ENCODE measurements around the gene UBAC2.

DNA sequence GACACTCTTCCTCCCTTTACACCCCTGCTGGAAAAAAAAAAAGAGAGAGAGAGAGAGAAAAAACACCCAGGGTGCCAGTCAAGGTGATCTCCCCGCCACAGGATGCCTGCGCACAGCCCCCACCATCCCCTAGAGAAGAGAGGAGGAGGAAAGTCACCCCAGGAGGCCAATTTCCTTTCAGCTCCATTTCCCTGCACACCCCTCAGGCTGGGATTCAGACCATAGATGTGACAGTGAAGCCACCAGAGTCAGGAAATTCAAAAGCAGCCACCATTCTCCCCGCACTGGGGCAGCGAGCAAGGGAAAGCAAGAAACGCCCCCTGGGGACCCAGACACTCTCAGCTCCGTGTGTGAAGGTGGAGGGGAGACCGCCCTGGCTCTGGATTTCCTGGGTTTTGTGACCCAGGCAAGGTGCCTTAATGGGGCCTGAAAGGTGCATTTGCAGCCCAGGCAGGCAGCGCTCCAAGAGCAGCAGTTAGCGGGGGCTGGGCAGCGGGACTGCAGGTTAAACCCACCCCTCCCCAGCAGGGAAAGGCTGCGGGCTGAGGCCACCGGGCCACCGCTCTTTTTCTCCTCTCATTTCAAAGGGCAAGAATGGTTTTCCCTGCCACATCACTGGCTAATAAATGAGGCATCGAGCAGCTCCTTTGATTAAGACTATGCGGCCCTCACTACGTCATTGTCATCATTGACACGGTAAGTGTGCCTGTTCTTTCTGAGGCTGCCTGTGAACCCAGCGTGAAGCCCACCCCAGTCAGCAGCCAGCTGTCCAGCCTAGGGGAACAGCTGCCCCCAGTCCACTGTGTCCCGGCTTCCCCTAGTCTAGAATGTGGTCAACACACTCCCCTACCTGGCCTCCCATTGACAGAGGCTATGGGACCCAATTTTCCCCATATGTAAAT is 216.8 kb downstream of the UBAC2 start:
- TF ChIP-seq SP1 (IDR thresholded peaks at IDR 0.05), result no peak
- TF ChIP-seq SUZ12 (IDR thresholded peaks at IDR 0.05), result no peak
- TF ChIP-seq FOXM1 (IDR thresholded peaks at IDR 0.05; ENCODE audit: borderline replicate concordance), result no peak
- no peak for TF ChIP-seq ELF4 (IDR thresholded peaks at IDR 0.05)
- TF ChIP-seq CTBP1 (IDR thresholded peaks at IDR 0.05; ENCODE audit: borderline replicate concordance), result no peak
- no peak for TF ChIP-seq PKNOX1 (IDR thresholded peaks at IDR 0.05)
- TF ChIP-seq FOXK2 (IDR thresholded peaks at IDR 0.05), result no peak
- TF ChIP-seq L3MBTL2 (conservative IDR thresholded peaks at IDR 0.05), result no peak
- TF ChIP-seq BHLHE40 (IDR thresholded peaks at IDR 0.05; ENCODE audit: borderline replicate concordance), result no peak
- no peak for TF ChIP-seq NFRKB (IDR thresholded peaks at IDR 0.05)
- no peak for TF ChIP-seq HDGF (IDR thresholded peaks at IDR 0.05; ENCODE audit: borderline replicate concordance)
- no peak for TF ChIP-seq FOXA1 (IDR thresholded peaks at IDR 0.05)
- no peak for TF ChIP-seq ZNF384 (IDR thresholded peaks at IDR 0.05)
